ENCODE results near the gene LOXHD1.

LOXHD1 gene

DNA sequence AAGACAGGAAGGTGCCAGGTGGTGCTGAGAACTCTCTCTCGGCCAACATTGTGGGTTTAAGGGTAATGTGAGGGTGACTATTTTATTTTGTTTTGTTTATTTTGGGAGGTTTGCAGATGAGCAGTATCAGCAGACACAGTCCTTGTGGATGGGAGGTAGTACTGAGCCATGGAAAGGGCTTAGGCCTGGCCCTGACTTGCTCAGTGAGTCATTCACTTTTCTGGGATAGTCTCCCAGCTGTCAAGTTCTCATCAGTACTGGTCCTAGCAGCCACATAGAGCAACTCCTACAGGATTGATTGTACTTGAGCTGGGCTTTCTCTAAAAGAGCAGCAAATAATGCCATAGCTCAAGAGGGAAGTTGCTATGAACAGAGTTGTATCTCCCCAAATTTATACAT is 175.2 kb downstream of the LOXHD1 start:
- H3K23ac ChIP-seq (ENCODE audit: low read length) = no peak overlapping the region
- H2AK5ac ChIP-seq (ENCODE audit: low read length) = no peak overlapping the region
- no peak overlapping the region for H3K14ac ChIP-seq (ENCODE audit: low read length)
- DNase-seq = no peak
- H4K91ac ChIP-seq (ENCODE audit: low read depth, low read length) = no peak overlapping the region
- peaks cover 7% of the 10 kb centered on the region for H3K9me3 ChIP-seq (ENCODE audit: insufficient read depth, low read depth, low read length)
- H3K79me2 ChIP-seq (ENCODE audit: control insufficient read depth, insufficient read depth, low read length, poor library complexity) = no peaks in the 10 kb centered on the region
- H2AFZ ChIP-seq (ENCODE audit: insufficient read depth, low read length, poor library complexity) = no peak overlapping the region
- H3K27me3 ChIP-seq (ENCODE audit: insufficient read depth, low read length) = no peaks in the 10 kb centered on the region
- no peak overlapping the region for H3K4me3 ChIP-seq (ENCODE audit: low read depth, low read length)
- no peak overlapping the region for H4K8ac ChIP-seq (ENCODE audit: low read depth, low read length)
- H3K36me3 ChIP-seq (ENCODE audit: control insufficient read depth in 1 of 2, insufficient read depth in 2 of 2, low read length in 2 of 2) = no peaks in the 10 kb centered on the region
- no peak overlapping the region for H3K9ac ChIP-seq (ENCODE audit: low read length)
- no peak overlapping the region for H2BK12ac ChIP-seq (ENCODE audit: low read length)
- WGBS (ENCODE audit: extremely low coverage, insufficient coverage, insufficient read length) = no CpG with 5 or more reads among the region's 1 CpG
- H3K4ac ChIP-seq (ENCODE audit: low read depth, low read length) = no peak overlapping the region
- no peak overlapping the region for H4K12ac ChIP-seq (ENCODE audit: low read depth, low read length)
- no peak overlapping the region for H3K4me2 ChIP-seq (ENCODE audit: low read length)
- H3K79me1 ChIP-seq (ENCODE audit: low read length) = no peaks in the 10 kb centered on the region
- no peak overlapping the region for H3K18ac ChIP-seq (ENCODE audit: low read length)
- H3K27ac ChIP-seq (ENCODE audit: low read depth, low read length) = no peak overlapping the region
- no peaks in the 10 kb centered on the region for H3K4me1 ChIP-seq (ENCODE audit: control insufficient read depth in 1 of 2, insufficient read depth in 2 of 2, low read length in 2 of 2)
- no peak overlapping the region for H2BK120ac ChIP-seq (ENCODE audit: insufficient read depth, low read length, poor library complexity)
- H2BK5ac ChIP-seq (ENCODE audit: low read depth, low read length, poor library complexity) = no peak overlapping the region

DNA sequence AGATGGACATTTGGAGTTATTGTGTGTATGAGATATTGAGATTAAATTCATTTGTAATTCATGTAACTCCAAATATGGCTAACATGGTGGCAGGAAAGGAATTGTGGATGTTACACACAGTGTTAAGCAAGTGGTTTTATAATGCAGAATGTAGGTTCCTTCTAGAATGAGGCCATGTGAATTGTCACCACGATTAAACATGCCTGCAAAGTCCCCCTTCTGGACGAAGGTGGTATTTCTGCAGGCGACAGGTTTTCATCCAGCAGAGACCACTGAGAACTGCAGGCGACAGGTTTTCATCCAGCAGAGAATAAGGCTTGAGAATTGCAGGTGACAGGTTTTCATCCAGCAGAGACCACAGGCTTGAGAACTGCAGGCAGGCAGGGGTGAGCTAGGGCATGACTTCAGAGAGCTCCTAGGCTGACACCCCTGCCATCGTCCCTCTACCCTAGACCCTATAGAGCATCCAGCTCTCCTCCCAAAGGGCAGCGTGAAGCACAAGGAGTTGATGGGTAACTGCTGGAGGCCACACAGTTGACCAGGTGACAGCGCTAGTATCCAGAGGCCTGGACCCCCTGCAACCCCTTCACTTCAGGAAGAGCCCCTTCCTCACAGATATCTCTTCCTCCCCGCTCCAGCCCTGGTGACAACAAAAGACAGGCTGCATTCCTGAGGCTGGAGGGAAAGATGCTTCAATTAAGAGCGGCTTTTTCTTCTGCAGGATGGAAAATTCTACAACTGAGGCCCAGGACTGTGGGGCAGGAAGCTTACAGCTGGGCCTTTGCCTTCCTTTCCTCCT is 175.8 kb downstream of the LOXHD1 start:
- Histone ChIP-seq H2AFZ (ENCODE audit: insufficient read depth, low read length, poor library complexity) (no peak overlapping the region), H3K4me2 (ENCODE audit: low read length) (no peak overlapping the region), H2BK12ac (ENCODE audit: low read length) (no peak overlapping the region), H2AK5ac (ENCODE audit: low read length) (no peak overlapping the region), H3K9me3 (ENCODE audit: insufficient read depth, low read depth, low read length) (peaks cover 7% of the 10 kb centered on the region), H3K23ac (ENCODE audit: low read length) (no peak overlapping the region), H4K91ac (ENCODE audit: low read depth, low read length) (no peak overlapping the region), H3K36me3 (ENCODE audit: control insufficient read depth in 1 of 2, insufficient read depth in 2 of 2, low read length in 2 of 2) (no peaks in the 10 kb centered on the region), H3K4me1 (ENCODE audit: control insufficient read depth in 1 of 2, insufficient read depth in 2 of 2, low read length in 2 of 2) (no peaks in the 10 kb centered on the region), H3K79me1 (ENCODE audit: low read length) (no peaks in the 10 kb centered on the region), H3K79me2 (ENCODE audit: control insufficient read depth, insufficient read depth, low read length, poor library complexity) (no peaks in the 10 kb centered on the region), H4K12ac (ENCODE audit: low read depth, low read length) (no peak overlapping the region), H3K9ac (ENCODE audit: low read length) (no peak overlapping the region), H3K4me3 (ENCODE audit: low read depth, low read length) (no peak overlapping the region), H3K14ac (ENCODE audit: low read length) (no peak overlapping the region), H3K4ac (ENCODE audit: low read depth, low read length) (no peak overlapping the region), H2BK5ac (ENCODE audit: low read depth, low read length, poor library complexity) (no peak overlapping the region), H3K18ac (ENCODE audit: low read length) (no peak overlapping the region), H2BK120ac (ENCODE audit: insufficient read depth, low read length, poor library complexity) (no peak overlapping the region), H3K27ac (ENCODE audit: low read depth, low read length) (no peak overlapping the region), H4K8ac (ENCODE audit: low read depth, low read length) (no peak overlapping the region), H3K27me3 (ENCODE audit: insufficient read depth, low read length) (no peaks in the 10 kb centered on the region)
- DNase-seq = peak in 1 of 2 donors; percentile 71
- no CpG with 5 or more reads among the region's 9 CpGs for WGBS (ENCODE audit: extremely low coverage, insufficient coverage, insufficient read length)

DNA sequence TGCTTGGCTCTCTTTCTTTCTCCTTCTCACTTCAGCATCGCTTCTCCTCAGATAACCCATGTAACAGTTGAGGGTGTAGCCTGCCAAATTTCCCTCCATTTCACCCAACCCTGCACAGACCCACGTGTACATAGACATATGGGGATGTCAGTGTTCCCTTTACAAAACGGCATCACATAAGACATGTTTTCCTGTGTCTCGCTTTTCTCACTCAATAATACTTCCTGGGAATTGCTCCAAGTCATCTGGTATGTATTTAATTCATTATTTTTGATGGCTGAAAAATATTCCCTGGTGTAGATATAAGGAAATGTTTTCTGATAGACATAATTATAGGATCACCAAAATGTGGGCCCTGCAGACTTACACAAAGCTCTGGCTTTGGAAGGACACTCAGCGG is 176.8 kb downstream of the LOXHD1 start:
- no peak overlapping the region for H3K14ac ChIP-seq (ENCODE audit: low read length)
- H3K4ac ChIP-seq (ENCODE audit: low read depth, low read length) = no peak overlapping the region
- H3K18ac ChIP-seq (ENCODE audit: low read length) = no peak overlapping the region
- H3K4me2 ChIP-seq (ENCODE audit: low read length) = no peak overlapping the region
- H2AFZ ChIP-seq (ENCODE audit: insufficient read depth, low read length, poor library complexity) = no peak overlapping the region
- no peak overlapping the region for H3K9ac ChIP-seq (ENCODE audit: low read length)
- H3K79me1 ChIP-seq (ENCODE audit: low read length) = no peaks in the 10 kb centered on the region
- no peaks in the 10 kb centered on the region for H3K4me1 ChIP-seq (ENCODE audit: control insufficient read depth in 1 of 2, insufficient read depth in 2 of 2, low read length in 2 of 2)
- no peak overlapping the region for H4K12ac ChIP-seq (ENCODE audit: low read depth, low read length)
- H4K8ac ChIP-seq (ENCODE audit: low read depth, low read length) = no peak overlapping the region
- H3K27ac ChIP-seq (ENCODE audit: low read depth, low read length) = no peak overlapping the region
- no peak overlapping the region for H3K4me3 ChIP-seq (ENCODE audit: low read depth, low read length)
- no peak for DNase-seq
- no peaks in the 10 kb centered on the region for H3K79me2 ChIP-seq (ENCODE audit: control insufficient read depth, insufficient read depth, low read length, poor library complexity)
- H2BK5ac ChIP-seq (ENCODE audit: low read depth, low read length, poor library complexity) = no peak overlapping the region
- H4K91ac ChIP-seq (ENCODE audit: low read depth, low read length) = no peak overlapping the region
- H3K23ac ChIP-seq (ENCODE audit: low read length) = no peak overlapping the region
- no CpG with 5 or more reads among the region's 5 CpGs for WGBS (ENCODE audit: extremely low coverage, insufficient coverage, insufficient read length)
- H3K27me3 ChIP-seq (ENCODE audit: insufficient read depth, low read length) = no peaks in the 10 kb centered on the region
- H2BK12ac ChIP-seq (ENCODE audit: low read length) = no peak overlapping the region
- no peak overlapping the region for H2BK120ac ChIP-seq (ENCODE audit: insufficient read depth, low read length, poor library complexity)
- H3K9me3 ChIP-seq (ENCODE audit: insufficient read depth, low read depth, low read length) = peaks cover 9% of the 10 kb centered on the region
- H3K36me3 ChIP-seq (ENCODE audit: control insufficient read depth in 1 of 2, insufficient read depth in 2 of 2, low read length in 2 of 2) = no peaks in the 10 kb centered on the region
- H2AK5ac ChIP-seq (ENCODE audit: low read length) = no peak overlapping the region

- Histone ChIP-seq H2BK12ac (ENCODE audit: low read length) (no peak overlapping the region), H3K9ac (ENCODE audit: low read length) (no peak overlapping the region), H3K4ac (ENCODE audit: low read depth, low read length) (no peak overlapping the region), H2AK5ac (ENCODE audit: low read length) (no peak overlapping the region), H3K79me1 (ENCODE audit: low read length) (no peaks in the 10 kb centered on the region), H4K91ac (ENCODE audit: low read depth, low read length) (no peak overlapping the region), H3K79me2 (ENCODE audit: control insufficient read depth, insufficient read depth, low read length, poor library complexity) (no peaks in the 10 kb centered on the region), H3K4me1 (ENCODE audit: control insufficient read depth in 1 of 2, insufficient read depth in 2 of 2, low read length in 2 of 2) (no peaks in the 10 kb centered on the region), H3K4me3 (ENCODE audit: low read depth, low read length) (no peak overlapping the region), H4K8ac (ENCODE audit: low read depth, low read length) (no peak overlapping the region), H3K9me3 (ENCODE audit: insufficient read depth, low read depth, low read length) (peaks cover 11% of the 10 kb centered on the region), H3K27me3 (ENCODE audit: insufficient read depth, low read length) (no peaks in the 10 kb centered on the region), H2BK120ac (ENCODE audit: insufficient read depth, low read length, poor library complexity) (no peak overlapping the region), H3K14ac (ENCODE audit: low read length) (no peak overlapping the region), H3K36me3 (ENCODE audit: control insufficient read depth in 1 of 2, insufficient read depth in 2 of 2, low read length in 2 of 2) (no peaks in the 10 kb centered on the region), H3K4me2 (ENCODE audit: low read length) (no peak overlapping the region), H2AFZ (ENCODE audit: insufficient read depth, low read length, poor library complexity) (no peak overlapping the region), H3K18ac (ENCODE audit: low read length) (no peak overlapping the region), H2BK5ac (ENCODE audit: low read depth, low read length, poor library complexity) (no peak overlapping the region), H3K23ac (ENCODE audit: low read length) (no peak overlapping the region), H4K12ac (ENCODE audit: low read depth, low read length) (no peak overlapping the region), H3K27ac (ENCODE audit: low read depth, low read length) (no peak overlapping the region)
- DNase-seq = no peak
- WGBS (ENCODE audit: extremely low coverage, insufficient coverage, insufficient read length) = no CpG with 5 or more reads among the region's 2 CpGs
These were observed 178.2 kb downstream of the LOXHD1 start for GRCh38 chr18:46478796-46479195.

Measured in trophoblast cell (in vitro differentiated cells and primary cell).